Pons (tissue), 1 donor: Measurements from ENCODE around the gene IPCEF1.

Experiments used
- DNase-seq: peaks from one replicate; pipeline ENCODE4 v3.0.0-alpha.2; 2016; ENCODE audit warnings: low spot score

Gene IPCEF1

GRCh38 chr6:154159126-154159525, 197.5 kb downstream of the IPCEF1 start:
- DNase-seq, result no peak

- no peak for DNase-seq
Observed at GRCh38 chr6:154157706-154158105, 198.9 kb downstream of the IPCEF1 start.

GRCh38 chr6:154157082-154157481, 199.5 kb downstream of the IPCEF1 start:
- no peak for DNase-seq

- DNase-seq, result peak; percentile 51
Observed at GRCh38 chr6:154156135-154156896, 200.3 kb downstream of the IPCEF1 start.

GRCh38 chr6:154154389-154154967, 202.1 kb downstream of the IPCEF1 start:
- DNase-seq, result peak; percentile 85

- no peak for DNase-seq
Observed at GRCh38 chr6:154143753-154144152, 212.8 kb downstream of the IPCEF1 start.

- DNase-seq, result no peak
Observed at GRCh38 chr6:154140743-154141142, 215.9 kb downstream of the IPCEF1 start.

- peak; percentile 92 for DNase-seq
Observed at GRCh38 chr6:154139892-154140291, 216.7 kb downstream of the IPCEF1 start.

GRCh38 chr6:154138793-154139192, 217.8 kb downstream of the IPCEF1 start:
- no peak for DNase-seq

- no peak for DNase-seq
Observed at GRCh38 chr6:154134471-154135147, 222.0 kb downstream of the IPCEF1 start.

- DNase-seq, result no peak
Observed at GRCh38 chr6:154127657-154128056, 228.9 kb downstream of the IPCEF1 start.

- DNase-seq, result no peak
Observed at GRCh38 chr6:154125421-154125820, 231.2 kb downstream of the IPCEF1 start.

GRCh38 chr6:154123155-154123956, 233.2 kb downstream of the IPCEF1 start:
- no peak for DNase-seq

- no peak for DNase-seq
Observed at GRCh38 chr6:154122195-154122925, 234.2 kb downstream of the IPCEF1 start.

- no peak for DNase-seq
Observed at GRCh38 chr6:154117485-154117884, 239.1 kb downstream of the IPCEF1 start.

- no peak for DNase-seq
Observed at GRCh38 chr6:154113392-154113791, 243.2 kb downstream of the IPCEF1 start.

GRCh38 chr6:154112181-154112809, 244.3 kb downstream of the IPCEF1 start:
- DNase-seq, result no peak

GRCh38 chr6:154111025-154111424, 245.6 kb downstream of the IPCEF1 start:
- no peak for DNase-seq

GRCh38 chr6:154106251-154106650, 250.4 kb downstream of the IPCEF1 start:
- no peak for DNase-seq
